Activated CD4-positive, CD25-positive, alpha-beta regulatory T cell treated with anti-CD3 and anti-CD28 coated beads, Interleukin-2, amount 50 U/mL, for 24 hours (primary cell): ENCODE results near the gene CCN2.

Experiments used
- ATAC-seq, 2 donors: fragments of 150-1000 bp; cut with Tn5 transposase; one replicate each; pipeline ENCODE4 v1.10.0; 2021; ENCODE audit warnings: mild to moderate bottlenecking in 1 of 2, moderate library complexity in 1 of 2

The CCN2 gene

DNA sequence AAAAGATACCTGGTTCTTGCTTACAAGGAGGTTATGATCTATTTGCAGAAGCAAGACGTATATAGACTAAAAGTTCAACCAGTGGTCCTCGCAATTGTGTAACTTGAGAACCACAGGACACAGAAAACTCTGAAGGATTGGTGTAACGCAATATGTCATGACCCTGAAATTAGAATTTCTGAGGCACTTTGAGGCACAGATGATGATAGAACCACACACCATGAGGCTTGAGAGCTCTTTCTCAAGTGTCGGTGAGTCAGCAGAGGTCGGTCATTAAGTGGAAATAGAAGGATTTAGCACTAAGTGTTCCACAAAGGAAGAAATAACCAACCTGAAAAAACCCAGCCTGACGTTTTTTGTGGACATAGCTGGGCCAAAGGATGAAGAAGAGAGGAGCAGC, 15.3 kb upstream of the CCN2 start:
- ATAC-seq, result no peak

DNA sequence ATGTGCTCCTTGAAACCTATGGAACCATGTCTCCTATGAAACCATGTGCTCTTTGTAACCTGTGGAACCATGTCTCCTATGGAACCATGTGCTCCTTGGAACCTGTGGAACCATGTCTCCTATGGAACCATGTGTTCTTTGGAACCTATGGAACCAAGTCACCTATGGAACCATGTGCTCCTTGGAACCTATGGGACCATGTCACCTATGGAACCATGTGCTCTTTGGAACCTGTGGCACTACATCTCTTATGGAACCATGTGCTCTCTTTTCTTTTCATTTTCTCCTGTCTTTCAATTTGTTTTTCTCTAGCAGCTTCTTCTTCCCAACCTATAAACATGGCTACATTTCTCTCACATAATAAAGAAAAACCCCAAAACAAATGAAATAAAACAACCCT, 11.9 kb upstream of the CCN2 start:
- ATAC-seq, result no peak

DNA sequence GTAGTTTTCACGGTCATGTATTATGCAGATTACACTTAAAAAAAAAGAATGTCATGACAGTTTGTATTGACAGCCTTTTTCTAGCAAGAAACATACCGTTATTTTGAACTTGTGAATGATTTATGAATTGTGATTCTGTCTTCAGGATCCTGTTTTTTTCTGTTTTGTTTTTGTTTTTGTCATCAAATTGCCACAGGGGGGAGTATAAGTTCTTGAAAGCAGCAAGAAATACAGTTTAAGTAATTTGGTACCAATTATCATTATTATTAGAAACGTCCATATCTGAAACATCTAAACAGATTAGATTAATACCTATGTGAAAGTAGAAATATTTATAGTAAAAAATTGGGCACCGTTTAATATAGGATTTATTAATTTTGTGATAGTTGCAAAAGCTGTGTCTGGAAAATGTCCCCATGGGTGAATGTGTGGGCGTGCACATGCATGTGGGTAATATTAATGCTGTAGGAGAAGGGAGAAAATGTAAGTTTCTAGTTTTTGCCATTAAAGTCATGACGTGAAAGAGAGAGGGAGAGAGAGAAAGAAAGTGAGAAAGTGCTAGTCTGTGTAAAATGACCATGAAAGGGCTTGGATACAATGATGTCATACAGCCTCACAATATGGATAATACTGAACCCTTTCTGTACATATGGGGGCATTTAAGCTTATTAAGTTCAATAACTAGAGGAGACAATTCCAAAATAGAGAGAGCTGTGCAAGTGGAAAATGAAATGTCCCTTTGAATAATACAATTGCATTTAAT, 9.4 kb upstream of the CCN2 start:
- ATAC-seq, result no peak

DNA sequence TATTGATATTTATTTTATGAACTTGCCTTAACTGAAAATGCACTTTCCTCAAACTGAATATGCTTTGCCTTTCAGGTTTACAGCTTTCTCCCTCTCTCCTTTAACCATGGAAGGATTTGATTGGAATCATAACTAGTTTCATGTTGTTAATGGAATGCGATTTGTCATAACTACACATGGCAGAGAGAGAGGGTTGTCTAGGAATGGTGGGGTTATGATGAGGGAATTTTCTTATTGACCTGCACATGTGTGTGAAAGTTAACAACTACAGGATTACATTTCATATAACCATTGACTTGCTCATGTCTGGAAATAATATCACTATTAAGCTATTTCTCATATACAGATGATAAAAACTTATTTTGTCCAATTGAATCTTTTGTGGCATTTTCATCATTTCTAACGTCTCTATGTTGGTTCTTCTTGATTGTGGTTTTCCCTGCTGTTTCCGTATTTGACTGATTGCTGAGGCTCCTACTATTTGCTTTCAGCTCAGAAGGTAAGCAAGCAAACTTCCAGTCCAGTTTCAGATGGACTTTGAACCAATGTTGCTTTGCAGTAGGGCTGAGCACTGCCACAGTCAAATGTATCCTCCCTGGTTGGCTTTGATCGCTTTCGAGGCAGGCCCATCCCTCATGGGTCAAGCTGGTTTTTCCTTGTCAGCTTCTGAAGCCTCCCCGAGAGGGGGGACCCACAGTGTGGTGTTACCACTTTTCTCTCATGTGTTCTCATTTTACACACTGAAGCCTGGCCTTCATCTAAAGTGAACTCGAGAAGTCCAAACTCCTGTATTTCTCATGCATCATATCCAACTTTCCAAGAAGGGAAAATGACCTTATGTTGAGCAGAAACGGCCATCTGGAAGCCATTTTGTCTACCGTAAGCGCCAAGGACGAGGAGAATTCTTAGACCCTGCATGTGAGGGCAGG, 7.6 kb upstream of the CCN2 start:
- no peak for ATAC-seq

DNA sequence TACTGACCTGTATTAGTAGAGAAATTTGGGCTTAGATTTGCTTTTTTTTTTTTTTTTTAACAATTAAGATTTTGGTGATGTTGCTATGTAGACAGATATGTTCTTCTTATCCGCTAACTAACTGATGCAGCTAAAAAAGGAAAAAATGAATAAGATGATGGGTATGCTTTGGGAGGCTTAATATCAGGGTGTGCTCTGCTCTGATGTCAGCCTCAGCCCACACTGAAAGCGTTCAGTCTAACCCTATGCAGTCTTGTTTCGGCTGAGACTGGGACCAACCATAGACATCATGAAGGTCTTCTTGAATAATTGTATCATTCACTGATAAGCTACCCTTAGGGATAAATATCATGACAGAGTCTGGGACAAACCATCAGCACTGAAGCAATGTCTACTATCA, 6.9 kb upstream of the CCN2 start:
- ATAC-seq, result no peak

DNA sequence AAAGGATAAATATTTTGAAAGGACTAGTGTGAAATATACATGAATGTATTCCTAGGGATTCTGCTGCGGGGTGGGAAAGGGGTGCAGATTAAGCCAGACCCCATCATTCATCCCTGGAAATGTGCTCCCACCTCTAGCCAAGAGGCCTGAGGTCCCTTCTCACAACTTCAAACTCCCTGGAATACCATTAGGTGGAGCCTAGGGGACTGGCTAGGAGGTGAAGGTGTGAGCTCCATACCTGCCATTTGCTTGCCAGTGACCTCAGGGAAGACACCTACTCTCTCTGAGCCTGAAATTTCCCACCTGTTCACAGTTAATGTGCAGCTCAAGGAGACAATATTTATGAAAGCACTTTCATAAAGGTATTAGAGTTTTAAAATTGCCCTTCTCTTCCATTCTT, 4.7 kb upstream of the CCN2 start:
- no peak for ATAC-seq

DNA sequence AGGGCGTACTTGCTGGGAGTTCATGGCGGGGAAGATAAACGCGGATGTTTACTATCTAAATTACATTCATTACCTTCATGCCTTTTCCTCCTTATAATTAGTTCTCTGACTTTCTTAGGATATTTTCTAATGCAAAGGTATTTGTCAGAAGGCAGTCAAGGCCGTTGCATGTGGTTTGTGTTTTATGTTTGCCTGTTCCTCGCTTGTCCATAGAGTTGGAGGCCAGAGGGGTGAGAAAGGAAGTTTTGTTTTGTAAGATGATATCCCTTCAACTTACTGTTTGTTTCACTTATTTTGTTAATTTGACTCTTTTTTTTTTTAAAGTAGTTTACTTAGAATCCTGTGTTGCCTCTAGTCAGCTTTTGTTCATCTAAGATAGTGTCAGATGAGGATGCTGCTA, 4.0 kb upstream of the CCN2 start:
- ATAC-seq, result no peak

DNA sequence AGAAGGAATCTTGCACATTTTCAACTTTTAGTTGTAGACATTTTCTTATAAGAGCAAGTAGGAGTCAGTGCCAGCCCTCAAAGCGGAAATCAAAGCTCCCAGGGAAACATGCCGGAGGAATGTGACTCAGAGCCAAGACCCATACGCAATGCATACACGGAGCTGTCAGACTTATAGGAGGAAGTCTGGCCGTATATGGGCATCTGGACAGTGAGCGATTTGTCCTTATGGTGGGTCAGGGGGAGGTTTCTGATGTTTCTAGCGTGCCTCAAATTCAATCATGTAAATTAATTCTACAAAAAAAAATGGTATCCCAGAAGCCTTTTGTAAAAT, 3.6 kb upstream of the CCN2 start:
- ATAC-seq, result no peak

DNA sequence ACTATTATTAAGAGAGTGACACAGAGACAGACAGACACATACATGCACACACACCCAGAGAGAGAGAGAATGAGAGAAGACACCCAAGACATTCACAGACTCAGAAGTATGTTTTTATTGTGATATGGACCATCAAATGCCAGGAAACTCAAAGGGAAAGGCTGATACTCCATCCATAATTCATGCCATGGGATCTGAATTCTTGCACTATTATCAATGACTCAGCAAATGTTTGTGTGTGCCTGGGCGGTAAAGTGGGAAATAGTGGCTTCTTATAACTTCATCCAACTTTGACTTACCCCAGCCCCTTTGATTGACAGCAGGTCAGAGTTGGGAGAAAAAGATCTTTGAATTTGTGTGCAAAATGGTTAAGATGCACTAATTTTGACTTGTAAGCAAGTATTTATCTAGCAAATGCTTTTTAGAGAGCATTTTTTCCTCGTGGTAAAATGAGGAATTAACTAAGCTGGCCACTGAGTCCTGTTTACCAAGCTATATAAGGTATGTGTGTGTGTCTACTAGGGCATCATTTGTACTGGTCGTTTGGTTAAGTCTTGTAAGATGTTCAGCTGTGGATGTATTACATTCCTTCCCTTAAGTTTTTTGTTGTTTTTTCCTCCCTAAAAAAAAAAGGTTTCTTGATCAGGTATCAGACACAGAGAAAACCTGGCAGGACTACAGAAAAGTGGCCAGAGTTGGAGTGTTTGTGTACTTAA, 3.0 kb upstream of the CCN2 start:
- ATAC-seq, result no peak

DNA sequence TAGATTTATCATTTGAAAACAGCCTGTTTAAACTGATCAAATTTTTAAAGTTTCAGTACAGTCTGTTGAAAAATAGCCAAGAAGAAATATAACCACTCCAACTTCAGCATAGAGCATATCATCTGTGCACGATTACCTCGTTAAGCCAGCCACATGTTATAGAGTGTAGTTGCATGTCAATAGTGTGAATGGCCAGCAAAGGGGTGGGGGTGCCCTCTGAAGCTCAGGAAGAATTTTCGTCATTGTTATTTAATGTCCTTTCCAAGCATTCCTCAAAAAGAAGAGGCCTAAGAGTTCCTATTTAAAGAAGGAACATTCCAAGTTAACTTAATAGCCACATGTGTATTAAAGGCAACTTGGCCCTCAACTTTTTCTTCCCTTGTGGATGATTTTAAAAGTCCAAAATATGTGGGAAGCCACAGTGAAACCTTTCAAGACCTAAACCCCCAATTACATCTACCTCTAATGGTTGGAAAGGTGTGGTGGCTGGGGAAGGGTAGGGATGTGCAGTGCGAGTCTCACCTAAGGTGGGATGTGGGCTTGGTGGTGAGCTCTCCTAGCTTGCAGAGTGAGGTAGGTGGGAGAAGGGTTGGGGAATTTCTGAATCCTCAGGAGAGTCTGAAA, 1.8 kb upstream of the CCN2 start:
- ATAC-seq, result no peak

DNA sequence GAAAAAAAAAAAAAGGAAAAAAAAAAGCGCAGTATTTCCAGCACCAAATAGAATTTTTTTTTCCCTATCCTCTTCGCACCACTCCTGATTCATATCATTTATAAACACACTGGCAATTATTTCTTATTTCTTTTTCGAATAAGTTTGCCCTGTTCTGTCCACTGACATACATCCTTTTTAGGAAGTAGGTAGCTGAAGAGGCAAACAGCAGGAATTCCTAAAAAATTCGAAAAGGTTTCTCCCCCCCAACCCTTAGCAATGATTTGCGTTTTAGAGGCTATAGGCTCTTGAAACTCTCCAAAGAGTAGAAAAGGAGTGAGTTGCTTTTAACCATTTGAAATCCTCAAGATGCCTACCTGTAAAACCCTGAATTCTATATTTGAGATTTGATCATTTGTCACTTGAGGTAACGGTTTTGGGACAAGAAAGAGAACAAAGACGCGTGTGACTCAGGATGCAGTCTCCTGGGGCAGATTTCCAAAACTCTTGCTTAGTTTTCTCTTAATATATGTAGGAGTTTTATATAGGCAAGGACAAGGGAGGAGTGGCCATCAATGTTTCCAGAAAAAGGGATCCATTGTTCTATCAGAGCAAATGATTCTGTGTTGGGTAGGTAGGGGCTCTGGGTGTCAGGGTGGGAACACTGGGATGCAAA, 531 bp upstream of the CCN2 start:
- ATAC-seq, result no peak

DNA sequence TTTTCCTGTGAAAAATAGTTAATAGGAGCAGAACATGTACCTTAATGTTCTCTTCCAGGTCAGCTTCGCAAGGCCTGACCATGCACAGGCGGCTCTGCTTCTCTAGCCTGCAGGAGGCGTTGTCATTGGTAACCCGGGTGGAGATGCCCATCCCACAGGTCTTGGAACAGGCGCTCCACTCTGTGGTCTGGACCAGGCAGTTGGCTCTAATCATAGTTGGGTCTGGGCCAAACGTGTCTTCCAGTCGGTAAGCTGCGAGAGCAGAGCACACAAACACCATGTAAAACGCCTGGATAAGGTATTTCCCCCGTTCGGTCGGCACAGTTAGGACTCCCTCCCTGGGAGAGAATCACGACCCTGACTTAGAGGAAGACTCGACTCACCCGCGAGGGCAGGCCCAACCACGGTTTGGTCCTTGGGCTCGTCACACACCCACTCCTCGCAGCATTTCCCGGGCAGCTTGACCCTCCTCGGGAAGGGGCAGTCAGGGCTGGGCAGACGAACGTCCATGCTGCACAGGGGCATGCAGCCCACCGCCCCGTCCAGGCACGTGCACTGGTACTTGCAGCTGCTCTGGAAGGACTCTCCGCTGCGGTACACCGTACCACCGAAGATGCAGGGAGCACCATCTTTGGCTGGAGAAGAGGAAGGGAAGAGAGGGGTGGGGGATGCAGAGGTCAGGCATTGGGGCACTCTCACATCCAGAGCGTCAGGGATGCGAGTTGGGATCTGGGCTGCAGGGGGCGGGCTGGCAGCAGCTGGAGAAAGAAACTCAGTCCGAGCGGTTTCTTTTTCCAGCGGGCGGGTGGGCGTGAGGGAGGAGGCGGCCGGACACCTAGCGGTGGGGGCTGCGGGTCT, 1.0 kb downstream of the CCN2 start:
- peak; percentile 10 to 29 for ATAC-seq

DNA sequence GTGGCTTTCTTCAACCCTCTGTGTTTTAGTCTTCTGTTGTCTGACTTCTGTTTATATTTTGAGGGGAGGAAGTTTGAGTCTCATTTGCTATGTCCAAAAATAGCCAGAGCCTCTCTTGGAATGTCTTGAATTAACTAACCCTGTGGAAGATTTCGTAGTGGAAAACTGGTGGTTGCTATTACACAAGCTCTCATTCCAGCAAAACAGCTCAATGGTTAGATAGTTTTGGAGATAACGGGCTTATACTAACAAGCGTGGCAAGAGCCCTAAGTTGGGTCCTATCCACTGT, 1.6 kb downstream of the CCN2 start:
- ATAC-seq, result no peak

DNA sequence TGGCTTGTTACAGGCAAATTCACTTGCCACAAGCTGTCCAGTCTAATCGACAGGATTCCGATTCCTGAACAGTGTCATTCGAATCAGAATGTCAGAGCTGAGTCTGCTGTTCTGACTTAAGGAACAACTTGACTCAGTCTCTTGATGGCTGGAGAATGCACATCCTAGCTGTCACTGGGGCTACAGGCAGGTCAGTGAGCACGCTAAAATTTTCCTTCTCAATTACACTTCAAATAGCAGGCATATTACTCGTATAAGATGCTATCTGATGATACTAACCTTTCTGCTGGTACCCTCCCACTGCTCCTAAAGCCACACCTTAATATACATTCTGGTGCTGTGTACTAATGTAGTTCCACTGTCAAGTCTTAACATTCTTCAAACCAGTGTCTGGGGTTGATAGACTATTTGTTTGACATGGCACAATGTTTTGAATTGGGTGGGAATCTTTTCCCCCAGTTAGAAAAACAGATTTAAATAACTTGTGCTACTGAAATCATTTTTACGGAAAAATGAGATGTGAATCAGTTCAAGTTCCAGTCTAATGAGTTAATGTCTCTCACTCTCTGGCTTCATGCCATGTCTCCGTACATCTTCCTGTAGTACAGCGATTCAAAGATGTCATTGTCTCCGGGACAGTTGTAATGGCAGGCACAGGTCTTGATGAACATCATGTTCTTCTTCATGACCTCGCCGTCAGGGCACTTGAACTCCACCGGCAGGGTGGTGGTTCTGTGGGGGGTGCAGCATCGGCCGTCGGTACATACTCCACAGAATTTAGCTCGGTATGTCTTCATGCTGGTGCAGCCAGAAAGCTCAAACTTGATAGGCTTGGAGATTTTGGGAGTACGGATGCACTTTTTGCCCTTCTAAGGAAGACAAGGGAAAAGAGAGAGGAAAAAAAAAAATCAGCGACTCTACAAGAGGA, 2.2 kb downstream of the CCN2 start:
- no peak for ATAC-seq

DNA sequence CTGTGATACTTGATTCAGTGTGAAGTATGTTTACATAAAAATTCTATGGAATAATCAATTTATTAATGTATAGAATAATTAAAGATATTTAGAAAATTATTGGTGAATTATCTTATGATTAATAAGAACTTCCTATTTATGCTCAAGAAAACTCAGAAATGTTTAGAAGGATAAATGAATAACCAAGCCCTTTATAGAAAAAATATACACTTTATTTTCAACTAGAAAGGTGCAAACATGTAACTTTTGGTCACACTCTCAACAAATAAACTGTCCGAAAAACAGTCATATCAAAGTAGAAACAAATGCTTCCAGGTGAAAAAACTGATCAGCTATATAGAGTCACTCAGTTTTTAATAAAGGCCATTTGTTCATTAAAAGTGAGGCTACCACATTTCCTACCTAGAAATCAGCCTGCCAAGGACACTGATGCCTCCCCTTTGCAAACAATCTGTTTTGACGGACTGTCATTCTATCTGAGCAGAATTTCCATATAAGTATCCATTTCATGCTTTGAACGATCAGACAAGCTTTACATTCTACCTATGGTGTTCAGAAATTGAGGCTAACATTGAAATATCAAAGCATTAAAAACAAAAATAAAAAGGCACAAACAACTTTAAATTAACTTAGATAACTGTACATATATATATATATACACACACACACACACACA, 3.0 kb downstream of the CCN2 start:
- no peak for ATAC-seq

DNA sequence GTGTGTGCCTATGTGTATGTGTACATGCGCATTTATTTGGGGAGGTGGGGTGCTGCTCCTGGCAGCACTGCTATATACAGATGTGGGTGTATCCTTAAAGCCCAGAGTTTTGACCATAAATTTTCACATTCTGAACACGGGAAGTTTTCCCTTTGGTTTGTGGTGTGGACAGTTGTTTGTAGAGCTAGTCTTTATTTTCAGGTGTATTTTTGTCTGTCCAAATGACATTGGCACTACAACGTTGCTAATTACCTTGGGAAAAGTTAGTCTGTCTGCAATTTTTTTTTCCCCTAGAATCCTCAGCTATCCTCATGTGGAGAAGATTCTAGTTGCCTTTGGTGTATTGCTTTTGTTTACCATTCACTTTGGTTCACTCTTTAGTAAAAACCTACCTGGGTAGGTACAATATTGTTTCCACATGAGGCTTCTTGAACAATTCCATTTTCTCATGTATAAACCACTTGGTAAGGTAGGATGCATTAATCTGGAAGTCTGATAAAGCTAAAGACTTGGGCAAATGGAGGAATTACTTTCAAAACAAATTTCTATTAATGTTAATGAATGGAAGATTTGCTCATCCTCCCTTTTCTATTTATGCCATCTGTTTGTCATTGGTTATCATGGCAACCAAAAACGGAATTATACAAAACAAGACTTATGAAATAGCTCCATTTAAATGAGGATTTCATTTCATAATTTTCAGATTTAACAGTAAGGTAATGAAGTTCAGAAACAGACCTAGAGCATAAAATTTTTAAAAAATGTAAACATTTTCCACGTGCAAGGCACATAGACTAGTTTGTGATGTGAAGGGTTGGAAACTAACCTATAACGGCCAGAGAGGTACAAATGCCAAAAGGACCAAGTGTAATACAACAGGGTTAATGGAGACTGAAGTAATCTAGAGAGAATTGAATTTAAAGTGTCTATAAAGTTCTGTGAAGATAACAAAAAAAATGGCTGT, 3.9 kb downstream of the CCN2 start:
- ATAC-seq, result no peak

DNA sequence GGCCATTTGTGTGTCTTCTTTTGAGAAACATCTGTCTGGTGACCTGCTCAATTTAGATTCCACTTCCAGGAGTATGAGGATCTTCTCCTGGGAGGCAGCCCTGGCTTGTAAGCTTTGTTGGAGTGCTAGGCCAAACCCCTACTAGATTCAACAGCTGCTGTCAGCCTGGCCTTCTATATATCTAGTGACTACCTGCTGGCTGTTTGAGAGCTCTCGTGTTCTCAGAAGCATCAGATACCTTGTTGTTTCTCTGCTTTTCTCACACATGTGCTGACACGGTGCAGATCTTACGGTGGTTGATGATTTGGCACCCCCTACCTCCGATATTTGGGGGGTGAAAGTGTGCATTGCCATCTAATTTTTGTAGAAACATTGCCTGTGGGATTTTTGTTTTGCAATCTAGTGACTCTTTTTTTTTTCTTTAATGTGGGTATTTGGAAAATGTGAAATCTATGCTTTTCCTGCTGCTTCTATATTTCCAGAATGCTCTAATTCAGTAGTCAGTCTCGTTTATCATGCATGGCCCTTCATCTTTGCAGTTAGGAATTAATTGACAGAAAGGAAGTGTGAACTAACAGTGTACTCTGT, 4.7 kb downstream of the CCN2 start:
- ATAC-seq, result no peak

DNA sequence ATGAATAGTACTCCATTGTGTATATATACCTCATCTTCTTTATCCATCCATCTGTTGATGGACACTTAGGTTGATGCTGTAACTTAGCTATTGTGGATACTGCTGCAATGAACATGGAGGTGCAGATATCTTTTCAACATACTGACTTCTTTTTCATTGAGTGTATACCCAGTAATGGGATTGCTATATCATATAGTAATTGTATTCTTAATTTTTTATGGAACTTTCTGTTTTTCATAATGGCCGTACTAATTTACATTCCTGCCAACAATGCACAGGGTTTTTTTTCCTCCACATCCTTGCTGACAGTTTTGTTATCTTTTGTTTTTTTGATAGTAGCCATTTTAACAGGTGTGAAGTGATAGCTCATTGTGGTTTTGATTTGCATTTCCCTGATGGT, 5.2 kb downstream of the CCN2 start:
- ATAC-seq, result no peak
